Ascending aorta (tissue), 2 donors: ENCODE data around the gene HIVEP3. TPM values are rescaled to one million over a fixed set of nuclear protein-coding genes. Genes with fewer than 3 reads are reported as not detected.

Source experiments
- DNase-seq, 2 donors: peaks; one replicate each; pipeline ENCODE4 v3.0.0-alpha.2; 2019; ENCODE audit warnings: low spot score in 2 of 2
- H3K27ac ChIP-seq, 2 donors: fragments of 200-600 bp; sonication (generic); one replicate each; pipeline ENCODE4 v1.5.1; 2016 to 2017; ENCODE audit warnings: mild to moderate bottlenecking in 1 of 2
- H3K27me3 ChIP-seq: fragments of 200-600 bp; sonication (generic); one replicate; pipeline ENCODE4 v1.5.1; 2017
- H3K36me3 ChIP-seq, 2 donors: fragments of 200-600 bp; sonication (generic); one replicate each; pipeline ENCODE4 v1.5.1; 2016
- H3K4me1 ChIP-seq, 2 donors: fragments of 200-600 bp; sonication (generic); one replicate each; pipeline ENCODE4 v1.5.1; 2016 to 2017; ENCODE audit warnings: mild to moderate bottlenecking in 1 of 2
- H3K4me3 ChIP-seq, 2 donors: fragments of 200-600 bp; sonication (generic); one replicate each; pipeline ENCODE4 v1.5.1; 2016 to 2017; ENCODE audit warnings: mild to moderate bottlenecking in 1 of 2
- H3K9me3 ChIP-seq, 2 donors: fragments of 200-600 bp; sonication (generic); one replicate each; pipeline ENCODE4 v1.5.1; 2016
- CTCF ChIP-seq, 3 experiments: fragments of 200-600 bp in 2 of 3; fragments of 450-650 bp in 1 of 3; sonication (generic) in 2 of 3; IDR thresholded peaks; one replicate each; pipeline ENCODE4 v1.5.1; 2016 to 2019; ENCODE audit warnings: antibody characterized with exemption in 3 of 3, mild to moderate bottlenecking in 1 of 3, moderate library complexity in 1 of 3
- intact Hi-C: fragments of 100-400 bp; cut with DNase I; formaldehyde crosslinking; loops from one replicate; pipeline ENCODE4 v1.15.1; 2023
- total RNA-seq: library from RNA; depleted of rRNA; stranded (reverse); fragments of >200 nt; gene quantifications from one replicate; pipeline ENCODE4 v1.1.0, GENCODE V29; 2016

HIVEP3 gene
- total RNA-seq, 1 donor from 2014 or later: 0.32 TPM

- H3K9me3 ChIP-seq: no peaks in the 10 kb centered on the region
- H3K27ac ChIP-seq: no peak overlapping the region
- H3K27me3 ChIP-seq: no peaks in the 10 kb centered on the region
- intact Hi-C loops: no loop called here
- peaks cover 3 to 8% of the 10 kb centered on the region in 2 donors for H3K4me1 ChIP-seq
- DNase-seq: no peak
- no peak overlapping the region for H3K4me3 ChIP-seq
- H3K36me3 ChIP-seq: no peaks in the 10 kb centered on the region
- no peak for TF ChIP-seq CTCF (IDR thresholded peaks at IDR 0.05)
Measured at GRCh38 chr1:41856944-41857285, 61.8 kb downstream of the HIVEP3 start.

- H3K27ac ChIP-seq: no peak overlapping the region
- no peak for DNase-seq
- no peaks in the 10 kb centered on the region for H3K9me3 ChIP-seq
- TF ChIP-seq CTCF (IDR thresholded peaks at IDR 0.05): no peak
- no peak overlapping the region for H3K4me3 ChIP-seq
- H3K36me3 ChIP-seq: no peaks in the 10 kb centered on the region
- H3K27me3 ChIP-seq: no peaks in the 10 kb centered on the region
- intact Hi-C loops: no loop called here
- H3K4me1 ChIP-seq: peaks cover 3 to 8% of the 10 kb centered on the region in 2 donors
Measured at GRCh38 chr1:41856151-41856943, 62.4 kb downstream of the HIVEP3 start.

GRCh38 chr1:41855713-41856112, 63.0 kb downstream of the HIVEP3 start:
- no peak for TF ChIP-seq CTCF (IDR thresholded peaks at IDR 0.05)
- H3K36me3 ChIP-seq: no peaks in the 10 kb centered on the region
- H3K27me3 ChIP-seq: no peaks in the 10 kb centered on the region

GRCh38 chr1:41853907-41854306, 64.8 kb downstream of the HIVEP3 start:
- intact Hi-C loops: no loop called here
- no peaks in the 10 kb centered on the region for H3K9me3 ChIP-seq
- peaks cover 3 to 8% of the 10 kb centered on the region in 2 donors for H3K4me1 ChIP-seq
- no peak overlapping the region for H3K4me3 ChIP-seq
- no peak for DNase-seq
- TF ChIP-seq CTCF (IDR thresholded peaks at IDR 0.05): no peak
- no peaks in the 10 kb centered on the region for H3K27me3 ChIP-seq
- no peak overlapping the region for H3K27ac ChIP-seq
- H3K36me3 ChIP-seq: no peaks in the 10 kb centered on the region

More at GRCh38 chr1:41855713-41856112, 63.0 kb downstream of the HIVEP3 start:
- Histone ChIP-seq H3K27ac (no peak overlapping the region), H3K4me1 (peaks cover 3 to 8% of the 10 kb centered on the region in 2 donors), H3K4me3 (no peak overlapping the region), H3K9me3 (no peaks in the 10 kb centered on the region)
- intact Hi-C loops: no loop called here
- DNase-seq: no peak

GRCh38 chr1:41852091-41852490, 66.6 kb downstream of the HIVEP3 start:
- no peak for DNase-seq
- Histone ChIP-seq H3K4me3 (no peak overlapping the region), H3K36me3 (no peaks in the 10 kb centered on the region), H3K27me3 (no peaks in the 10 kb centered on the region), H3K4me1 (peaks cover 3 to 6% of the 10 kb centered on the region in 2 donors), H3K9me3 (no peaks in the 10 kb centered on the region), H3K27ac (no peak overlapping the region)
- intact Hi-C loops: no loop called here
- no peak for TF ChIP-seq CTCF (IDR thresholded peaks at IDR 0.05)
